ENCODE data around the gene UMODL1. TPM values are rescaled to one million over a fixed set of nuclear protein-coding genes. Genes with fewer than 3 reads are reported as not detected.
"Not testable (repeated sequence)": the region's sequence is repeated elsewhere in the genome, so short reads cannot be mapped to it uniquely, and the experiment has no call there.

Gene UMODL1
- total and polyA plus RNA-seq, 4 experiments from 2014 or later = 0.08 to 1.1 (median 0.58) TPM; not detected in 1

GRCh38 chr21:42179316-42179715, 108.2 kb downstream of the UMODL1 start:
- no peaks in the 10 kb centered on the region for H3K36me3 Mint-ChIP-seq
- no peak overlapping the region for H3K27ac Mint-ChIP-seq
- CTCF ChIA-PET (ENCODE audit: partially characterized antibody) = interaction anchor here (1.3 kb wide), 1 partner anchor 80 kb away, joined by 7 read pairs; no protein-coding TSS in a partner anchor
- intact Hi-C loops (cut with micrococcal nuclease) = no loop called here
- no peaks in the 10 kb centered on the region for H3K4me1 Mint-ChIP-seq
- no peaks in the 10 kb centered on the region for H3K27me3 ChIP-seq (ENCODE audit: insufficient read depth, low read length)
- H3K9me3 Mint-ChIP-seq = no peaks in the 10 kb centered on the region
- no peak overlapping the region for H3K4me3 Mint-ChIP-seq
- no peak overlapping the region for H3K4me3 ChIP-seq (ENCODE audit: low read length in 2 of 2)
- H3K4me1 ChIP-seq (ENCODE audit: insufficient read depth, low read length) = peaks cover 10% of the 10 kb centered on the region
- no peaks in the 10 kb centered on the region for H3K9me3 ChIP-seq (ENCODE audit: control insufficient read depth in 1 of 2, low read length in 2 of 2)
- peaks cover 0 to 1% of the 10 kb centered on the region in 2 donors for H3K27me3 Mint-ChIP-seq
- POLR2A ChIA-PET (ENCODE audit: partially characterized antibody) = no interaction called here
- H3K36me3 ChIP-seq (ENCODE audit: insufficient read depth, low read length) = no peaks in the 10 kb centered on the region
- no peak for DNase-seq
- H3K27ac ChIP-seq (ENCODE audit: low read depth, low read length) = no peak overlapping the region

GRCh38 chr21:42180001-42180400, 108.9 kb downstream of the UMODL1 start:
- POLR2A ChIA-PET (ENCODE audit: partially characterized antibody); H3K9me3 ChIP-seq (ENCODE audit: control insufficient read depth in 1 of 2, low read length in 2 of 2); H3K4me3 Mint-ChIP-seq; H3K36me3 ChIP-seq (ENCODE audit: insufficient read depth, low read length); H3K36me3 Mint-ChIP-seq; H3K27me3 Mint-ChIP-seq; H3K4me1 Mint-ChIP-seq; H3K27ac Mint-ChIP-seq; intact Hi-C loops (cut with micrococcal nuclease); DNase-seq; H3K9me3 Mint-ChIP-seq; H3K4me3 ChIP-seq (ENCODE audit: low read length in 2 of 2); H3K27ac ChIP-seq (ENCODE audit: low read depth, low read length); H3K27me3 ChIP-seq (ENCODE audit: insufficient read depth, low read length): not testable (repeated sequence)
- CTCF ChIA-PET (ENCODE audit: partially characterized antibody) = interaction anchor here (1.3 kb wide), 1 partner anchor 79 kb away, joined by 7 read pairs; no protein-coding TSS in a partner anchor
- H3K4me1 ChIP-seq (ENCODE audit: insufficient read depth, low read length) = peaks cover 16% of the 10 kb centered on the region

- POLR2A ChIA-PET (ENCODE audit: partially characterized antibody) = interaction anchor here (0.8 kb wide), 1 partner anchor 10 kb away, joined by 4 read pairs; no protein-coding TSS in a partner anchor
- Mint-ChIP-seq H3K27ac (no peak overlapping the region), H3K4me3 (no peak overlapping the region)
Measured at GRCh38 chr21:42182713-42183371, 111.7 kb downstream of the UMODL1 start.

GRCh38 chr21:42183374-42184266, 112.5 kb downstream of the UMODL1 start:
- POLR2A ChIA-PET (ENCODE audit: partially characterized antibody) = no interaction called here
- Histone ChIP-seq H3K36me3 (ENCODE audit: insufficient read depth, low read length) (no peaks in the 10 kb centered on the region), H3K9me3 (ENCODE audit: control insufficient read depth in 1 of 2, low read length in 2 of 2) (no peaks in the 10 kb centered on the region), H3K4me3 (ENCODE audit: low read length in 2 of 2) (no peak overlapping the region), H3K4me1 (ENCODE audit: insufficient read depth, low read length) (peaks cover 51% of the 10 kb centered on the region), H3K27me3 (ENCODE audit: insufficient read depth, low read length) (no peaks in the 10 kb centered on the region), H3K27ac (ENCODE audit: low read depth, low read length) (no peak overlapping the region)
- intact Hi-C loops (cut with micrococcal nuclease) = no loop called here
- Mint-ChIP-seq H3K27ac (no peak overlapping the region), H3K36me3 (peaks cover 0 to 5% of the 10 kb centered on the region in 2 donors), H3K27me3 (no peaks in the 10 kb centered on the region), H3K4me1 (peaks cover 0 to 35% (median 33%) of the 10 kb centered on the region in 4 donors), H3K9me3 (peaks cover 0 to 3% (median 0%) of the 10 kb centered on the region in 8 donors), H3K4me3 (no peak overlapping the region)
- DNase-seq = no peak
- CTCF ChIA-PET (ENCODE audit: partially characterized antibody) = interaction anchor here (1.3 to 6.2 kb wide), 3 partner anchors 50 to 76 kb away, joined by 5 to 40 read pairs (median 5); no protein-coding TSS in a partner anchor

More at GRCh38 chr21:42182713-42183371, 111.7 kb downstream of the UMODL1 start:
- Histone ChIP-seq H3K27me3 (ENCODE audit: insufficient read depth, low read length) (no peaks in the 10 kb centered on the region), H3K9me3 (ENCODE audit: control insufficient read depth in 1 of 2, low read length in 2 of 2) (no peaks in the 10 kb centered on the region), H3K4me3 (ENCODE audit: low read length in 2 of 2) (no peak overlapping the region), H3K36me3 (ENCODE audit: insufficient read depth, low read length) (no peaks in the 10 kb centered on the region), H3K27ac (ENCODE audit: low read depth, low read length) (no peak overlapping the region), H3K4me1 (ENCODE audit: insufficient read depth, low read length) (peaks cover 43% of the 10 kb centered on the region)
- Mint-ChIP-seq H3K27me3 (no peaks in the 10 kb centered on the region), H3K9me3 (peaks cover 0 to 3% (median 0%) of the 10 kb centered on the region in 8 donors), H3K36me3 (peaks cover 0 to 5% of the 10 kb centered on the region in 2 donors), H3K4me1 (peaks cover 0 to 27% (median 25%) of the 10 kb centered on the region in 4 donors)
- no peak for DNase-seq
- CTCF ChIA-PET (ENCODE audit: partially characterized antibody) = interaction anchor here (1.3 to 1.7 kb wide), 2 partner anchors 51 to 76 kb away, joined by 5 read pairs; no protein-coding TSS in a partner anchor
- intact Hi-C loops (cut with micrococcal nuclease) = no loop called here

- POLR2A ChIA-PET (ENCODE audit: partially characterized antibody) = interaction anchor here (0.8 to 5.4 kb wide), 3 partner anchors 32 to 48 kb away, joined by 3 to 42 read pairs (median 4); partner anchors contain the start of gene ABCG1
- H3K4me3 ChIP-seq (ENCODE audit: low read length in 2 of 2) = no peak overlapping the region
- peak overlapping the region in 7 of 8 donors; percentile 0 to 89 (median 44) for H3K4me3 Mint-ChIP-seq
Measured at GRCh38 chr21:42186591-42186990, 115.5 kb downstream of the UMODL1 start.

GRCh38 chr21:42187976-42188653, 117.0 kb downstream of the UMODL1 start:
- H3K9me3 Mint-ChIP-seq = peaks cover 0 to 3% (median 0%) of the 10 kb centered on the region in 8 donors
- peak overlapping the region; percentile 73 for H3K27ac ChIP-seq (ENCODE audit: low read depth, low read length)
- peak overlapping the region; percentile 90 to 99 (median 98) for H3K27ac Mint-ChIP-seq
- H3K27me3 Mint-ChIP-seq = no peaks in the 10 kb centered on the region
- ChIA-PET CTCF (ENCODE audit: partially characterized antibody) (interaction anchor here (1.1 to 6.2 kb wide), 7 partner anchors 11 to 78 kb away, joined by 3 to 40 read pairs (median 5); no protein-coding TSS in a partner anchor), POLR2A (ENCODE audit: partially characterized antibody) (interaction anchor here (0.8 to 5.4 kb wide), 14 partner anchors 10 to 261 kb away, joined by 3 to 42 read pairs (median 4); partner anchors contain the start of gene ABCG1)
- peaks cover 0 to 5% of the 10 kb centered on the region in 2 donors for H3K36me3 Mint-ChIP-seq
- peak overlapping the region; percentile 74 to 89 (median 79) for H3K4me3 Mint-ChIP-seq
- no peaks in the 10 kb centered on the region for H3K36me3 ChIP-seq (ENCODE audit: insufficient read depth, low read length)
- H3K4me1 Mint-ChIP-seq = peaks cover 34 to 74% (median 60%) of the 10 kb centered on the region in 4 donors
- H3K4me1 ChIP-seq (ENCODE audit: insufficient read depth, low read length) = peaks cover 92% of the 10 kb centered on the region
- H3K27me3 ChIP-seq (ENCODE audit: insufficient read depth, low read length) = no peaks in the 10 kb centered on the region
- peak; percentile 84 to 91 (median 86) for DNase-seq
- no peaks in the 10 kb centered on the region for H3K9me3 ChIP-seq (ENCODE audit: control insufficient read depth in 1 of 2, low read length in 2 of 2)
- intact Hi-C loops (cut with micrococcal nuclease) = loop anchor here (1.0 kb wide), 8 partner anchors 11 to 70 kb away; no protein-coding TSS in a partner anchor
- H3K4me3 ChIP-seq (ENCODE audit: low read length in 2 of 2) = peak overlapping the region; percentile 2 to 10

More at GRCh38 chr21:42186591-42186990, 115.5 kb downstream of the UMODL1 start:
- Mint-ChIP-seq H3K4me1 (peaks cover 19 to 59% (median 49%) of the 10 kb centered on the region in 4 donors), H3K27ac (peak overlapping the region; percentile 90 to 99 (median 98)), H3K9me3 (peaks cover 0 to 3% (median 0%) of the 10 kb centered on the region in 8 donors), H3K36me3 (peaks cover 0 to 5% of the 10 kb centered on the region in 2 donors), H3K27me3 (no peaks in the 10 kb centered on the region)
- DNase-seq = no peak
- H3K9me3 ChIP-seq (ENCODE audit: control insufficient read depth in 1 of 2, low read length in 2 of 2) = no peaks in the 10 kb centered on the region
- peaks cover 80% of the 10 kb centered on the region for H3K4me1 ChIP-seq (ENCODE audit: insufficient read depth, low read length)
- CTCF ChIA-PET (ENCODE audit: partially characterized antibody) = interaction anchor here (0.6 to 6.2 kb wide), 7 partner anchors 18 to 254 kb away, joined by 3 to 40 read pairs (median 5); no protein-coding TSS in a partner anchor
- intact Hi-C loops (cut with micrococcal nuclease) = no loop called here
- H3K27me3 ChIP-seq (ENCODE audit: insufficient read depth, low read length) = no peaks in the 10 kb centered on the region
- no peaks in the 10 kb centered on the region for H3K36me3 ChIP-seq (ENCODE audit: insufficient read depth, low read length)
- H3K27ac ChIP-seq (ENCODE audit: low read depth, low read length) = peak overlapping the region; percentile 73

Measured in CD4-positive, alpha-beta memory T cell (primary cell).